ENCODE results near the gene ATP5PD.
A peak's percentile ranks its signal among the peaks of the same experiment; 100 is the strongest.

ATP5PD gene

DNA sequence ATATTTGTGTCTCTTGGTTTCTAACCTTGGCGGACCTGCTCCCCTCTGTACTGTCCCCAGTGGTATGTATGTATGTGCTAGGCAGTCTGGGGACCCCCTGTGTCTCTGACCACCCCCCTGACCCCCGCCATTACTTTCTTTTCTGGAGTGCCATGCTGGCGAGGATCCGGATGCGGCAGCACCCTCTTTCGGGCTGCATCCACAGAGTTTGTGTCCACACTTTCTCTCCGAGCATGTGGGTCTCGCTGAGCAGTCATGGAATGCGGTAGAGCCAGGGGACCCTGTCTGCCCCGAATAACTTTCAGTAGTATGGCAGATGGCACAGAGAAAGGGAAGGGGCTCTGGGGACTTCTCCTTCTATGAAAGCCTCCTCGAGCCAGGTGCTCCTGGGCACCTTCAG, 17.3 kb upstream of the ATP5PD start:
- Histone ChIP-seq H3K9me3 (ENCODE audit: insufficient read depth, low read depth, low read length) (no peaks in the 10 kb centered on the region), H3K9ac (ENCODE audit: low read depth, low read length) (no peak overlapping the region), H3K36me3 (ENCODE audit: insufficient read depth, low read length) (peaks cover 63% of the 10 kb centered on the region), H3K4me3 (ENCODE audit: low read length) (no peak overlapping the region), H3K27me3 (ENCODE audit: insufficient read depth, low read length) (no peaks in the 10 kb centered on the region), H3K4me1 (ENCODE audit: insufficient read depth, low read length) (no peaks in the 10 kb centered on the region), H3K27ac (ENCODE audit: low read depth, low read length) (no peak overlapping the region)
- WGBS = 96% methylated on average over 11 of the region's 11 CpGs

DNA sequence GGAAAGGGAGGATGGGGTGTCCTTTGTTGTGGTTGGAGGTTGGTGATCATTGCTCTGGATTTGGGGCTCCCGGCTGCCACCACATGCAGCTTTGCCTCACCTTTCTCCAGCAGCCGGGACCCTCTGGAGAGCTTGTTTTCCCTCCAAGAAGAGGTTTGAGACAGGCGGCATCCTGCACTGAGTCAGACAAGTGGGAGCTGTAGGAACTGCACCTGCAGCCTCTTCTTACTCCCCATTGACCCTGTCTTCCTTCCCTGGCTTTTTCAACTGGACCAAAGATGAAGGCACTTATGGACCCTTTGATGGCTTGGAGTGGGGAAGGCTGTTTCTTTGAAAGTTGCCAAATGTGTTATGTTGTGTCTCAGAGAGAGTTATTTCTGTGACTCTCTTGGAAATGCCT, 16.9 kb upstream of the ATP5PD start:
- Histone ChIP-seq H3K9ac (ENCODE audit: low read depth, low read length) (no peak overlapping the region), H3K36me3 (ENCODE audit: insufficient read depth, low read length) (peaks cover 63% of the 10 kb centered on the region), H3K27me3 (ENCODE audit: insufficient read depth, low read length) (no peaks in the 10 kb centered on the region), H3K4me3 (ENCODE audit: low read length) (no peak overlapping the region), H3K9me3 (ENCODE audit: insufficient read depth, low read depth, low read length) (no peaks in the 10 kb centered on the region), H3K4me1 (ENCODE audit: insufficient read depth, low read length) (no peaks in the 10 kb centered on the region), H3K27ac (ENCODE audit: low read depth, low read length) (no peak overlapping the region)
- 93% methylated on average over 3 of the region's 3 CpGs for WGBS

- Histone ChIP-seq H3K4me3 (ENCODE audit: low read length) (no peak overlapping the region), H3K9me3 (ENCODE audit: insufficient read depth, low read depth, low read length) (no peaks in the 10 kb centered on the region), H3K4me1 (ENCODE audit: insufficient read depth, low read length) (no peaks in the 10 kb centered on the region), H3K27me3 (ENCODE audit: insufficient read depth, low read length) (no peaks in the 10 kb centered on the region), H3K9ac (ENCODE audit: low read depth, low read length) (no peak overlapping the region), H3K36me3 (ENCODE audit: insufficient read depth, low read length) (peaks cover 63% of the 10 kb centered on the region), H3K27ac (ENCODE audit: low read depth, low read length) (no peak overlapping the region)
- WGBS = 95% methylated on average over 13 of the region's 13 CpGs
Measured at GRCh38 chr17:75063201-75063600, 16.4 kb upstream of the ATP5PD start.

DNA sequence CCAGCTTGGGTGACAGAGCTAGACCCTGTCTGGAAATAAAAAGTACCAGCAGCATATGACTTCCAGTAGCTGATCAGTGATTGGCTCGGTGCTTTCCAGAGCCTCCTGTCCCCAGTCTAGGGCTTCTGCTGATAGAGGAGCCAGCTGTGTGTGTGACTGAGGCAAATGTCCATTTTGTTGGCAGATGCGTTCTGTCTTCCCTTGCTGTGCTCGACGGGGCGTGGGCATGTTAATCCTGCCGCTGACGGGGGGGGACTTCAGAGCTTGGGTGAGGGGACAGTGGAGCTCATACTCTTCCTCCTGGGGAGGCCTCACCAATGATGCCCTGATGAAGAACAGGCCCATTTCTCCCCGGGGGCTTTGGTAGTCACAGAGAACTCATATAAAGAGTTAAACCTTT, 14.8 kb upstream of the ATP5PD start:
- Histone ChIP-seq H3K9me3 (ENCODE audit: insufficient read depth, low read depth, low read length) (no peaks in the 10 kb centered on the region), H3K36me3 (ENCODE audit: insufficient read depth, low read length) (peaks cover 73% of the 10 kb centered on the region), H3K27ac (ENCODE audit: low read depth, low read length) (no peak overlapping the region), H3K9ac (ENCODE audit: low read depth, low read length) (no peak overlapping the region), H3K4me1 (ENCODE audit: insufficient read depth, low read length) (no peaks in the 10 kb centered on the region), H3K27me3 (ENCODE audit: insufficient read depth, low read length) (no peaks in the 10 kb centered on the region), H3K4me3 (ENCODE audit: low read length) (no peak overlapping the region)
- 94% methylated on average over 8 of the region's 8 CpGs for WGBS

GRCh38 chr17:75061055-75061438, 14.3 kb upstream of the ATP5PD start:
- H3K36me3 ChIP-seq (ENCODE audit: insufficient read depth, low read length) = peaks cover 79% of the 10 kb centered on the region
- no peaks in the 10 kb centered on the region for H3K4me1 ChIP-seq (ENCODE audit: insufficient read depth, low read length)
- no peak overlapping the region for H3K9ac ChIP-seq (ENCODE audit: low read depth, low read length)
- H3K27ac ChIP-seq (ENCODE audit: low read depth, low read length) = no peak overlapping the region
- no peaks in the 10 kb centered on the region for H3K9me3 ChIP-seq (ENCODE audit: insufficient read depth, low read depth, low read length)
- WGBS = 96% methylated on average over 10 of the region's 10 CpGs
- no peak overlapping the region for H3K4me3 ChIP-seq (ENCODE audit: low read length)
- no peaks in the 10 kb centered on the region for H3K27me3 ChIP-seq (ENCODE audit: insufficient read depth, low read length)

DNA sequence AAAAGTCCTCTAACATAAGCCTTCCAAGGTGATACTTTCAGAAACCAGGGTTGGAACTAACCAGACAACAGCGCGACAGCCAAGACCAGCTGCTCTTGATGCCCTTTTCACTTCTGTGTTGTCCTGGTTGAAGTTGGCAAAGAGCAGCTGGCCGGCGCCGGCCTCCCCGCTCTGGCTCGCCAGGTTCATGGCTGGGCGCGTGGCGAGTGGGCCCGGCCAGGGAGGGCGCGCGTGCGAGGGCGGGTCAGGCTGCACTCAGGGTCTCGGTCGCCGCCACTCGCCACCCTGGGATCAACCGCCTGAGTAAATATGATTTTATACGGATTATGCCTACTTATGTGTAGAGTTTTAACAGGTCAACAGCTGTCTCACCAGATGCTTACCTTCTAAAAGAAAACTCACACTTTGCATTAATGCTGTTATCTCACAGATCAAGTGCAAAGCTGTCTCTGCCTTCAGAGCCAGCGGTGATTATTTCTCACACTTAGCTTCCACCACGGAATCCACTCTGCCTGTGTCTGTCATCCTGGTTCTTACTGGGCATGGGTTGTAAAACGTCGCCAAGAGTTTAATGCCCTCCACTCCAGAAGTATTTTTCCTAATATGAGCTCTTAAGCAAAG, 13.8 kb upstream of the ATP5PD start:
- H3K36me3 ChIP-seq (ENCODE audit: insufficient read depth, low read length) = peaks cover 84% of the 10 kb centered on the region
- H3K4me3 ChIP-seq (ENCODE audit: low read length) = no peak overlapping the region
- WGBS = 95% methylated on average over 26 of the region's 26 CpGs

DNA sequence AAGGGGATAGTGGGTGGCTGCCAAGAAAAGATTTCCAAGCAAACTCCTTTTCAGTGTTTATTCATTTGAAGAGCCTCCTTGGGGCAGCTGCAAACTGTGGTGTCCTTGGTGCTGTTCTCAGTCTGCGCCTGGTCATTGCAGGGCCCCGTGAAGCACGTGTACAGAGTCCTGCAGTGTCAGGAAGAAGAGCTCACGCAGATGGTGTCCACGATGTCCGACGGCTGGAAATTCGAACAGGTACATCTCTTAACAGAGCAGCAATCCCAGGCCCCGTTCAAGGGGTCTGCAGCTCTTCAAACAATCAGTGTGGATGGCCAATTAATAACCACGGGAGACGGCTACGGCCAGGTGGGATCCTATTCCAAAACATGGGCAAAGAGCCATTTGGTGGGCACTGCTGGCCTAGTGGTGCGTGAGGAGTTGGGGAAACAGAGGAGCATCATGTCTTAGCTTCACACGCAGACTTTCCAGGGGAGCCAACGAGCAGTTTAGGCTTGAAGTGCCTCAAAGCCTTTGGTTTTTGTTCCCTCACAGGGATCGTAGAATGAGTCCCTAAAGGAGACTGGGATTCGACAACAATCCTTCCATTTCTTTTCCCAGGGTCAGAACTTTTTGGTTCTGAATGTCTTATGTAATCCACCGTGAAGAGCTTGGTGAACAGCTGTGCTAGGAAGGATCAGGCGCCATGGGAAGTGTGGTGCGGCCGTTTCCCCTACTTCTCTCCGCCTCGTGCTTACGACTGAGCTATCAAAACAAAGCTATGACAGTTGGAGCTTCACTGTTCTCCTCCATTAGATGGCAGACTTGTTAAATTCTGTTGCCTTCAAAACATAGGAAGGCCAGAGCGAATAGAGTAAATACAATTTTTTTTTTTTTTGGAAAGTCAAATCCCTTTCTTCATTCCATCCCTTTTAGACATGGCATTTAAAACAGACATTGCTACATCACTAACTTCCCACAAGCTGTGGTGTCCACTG, 12.9 kb upstream of the ATP5PD start:
- no peak overlapping the region for H3K27ac ChIP-seq (ENCODE audit: low read depth, low read length)
- H3K36me3 ChIP-seq (ENCODE audit: insufficient read depth, low read length) = peaks cover 83% of the 10 kb centered on the region
- H3K9me3 ChIP-seq (ENCODE audit: insufficient read depth, low read depth, low read length) = no peaks in the 10 kb centered on the region
- H3K4me1 ChIP-seq (ENCODE audit: insufficient read depth, low read length) = no peaks in the 10 kb centered on the region
- H3K4me3 ChIP-seq (ENCODE audit: low read length) = no peak overlapping the region
- H3K9ac ChIP-seq (ENCODE audit: low read depth, low read length) = no peak overlapping the region
- WGBS = 93% methylated on average over 24 of the region's 25 CpGs
- H3K27me3 ChIP-seq (ENCODE audit: insufficient read depth, low read length) = no peaks in the 10 kb centered on the region

More for the DNA sequence above, 13.8 kb upstream of the ATP5PD start:
- H3K27ac ChIP-seq (ENCODE audit: low read depth, low read length) = no peak overlapping the region
- no peak overlapping the region for H3K9ac ChIP-seq (ENCODE audit: low read depth, low read length)
- H3K4me1 ChIP-seq (ENCODE audit: insufficient read depth, low read length) = no peaks in the 10 kb centered on the region
- H3K9me3 ChIP-seq (ENCODE audit: insufficient read depth, low read depth, low read length) = no peaks in the 10 kb centered on the region
- no peaks in the 10 kb centered on the region for H3K27me3 ChIP-seq (ENCODE audit: insufficient read depth, low read length)

DNA sequence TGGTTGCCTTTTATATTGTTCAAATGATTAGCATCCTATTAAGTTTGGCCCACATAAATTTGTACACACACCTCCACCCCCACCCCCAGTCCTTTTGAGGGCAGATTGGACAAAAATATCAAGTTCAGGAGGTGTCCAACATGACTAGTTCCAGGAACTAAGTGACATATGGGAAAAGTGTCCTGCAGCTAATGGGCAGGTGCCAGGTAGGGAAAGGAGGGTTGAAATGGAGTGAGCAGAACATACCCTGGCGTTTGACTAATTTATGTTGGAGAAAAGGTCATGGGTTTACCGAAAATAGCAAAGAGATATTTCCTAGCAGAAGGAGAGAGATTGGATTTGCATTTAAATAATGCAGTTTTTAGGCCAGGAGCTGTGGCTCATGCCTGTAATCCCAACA, 5.2 kb upstream of the ATP5PD start:
- 97% methylated on average over 2 of the region's 2 CpGs for WGBS
- H3K27me3 ChIP-seq (ENCODE audit: insufficient read depth, low read length) = no peaks in the 10 kb centered on the region
- H3K36me3 ChIP-seq (ENCODE audit: insufficient read depth, low read length) = peaks cover 70% of the 10 kb centered on the region
- H3K4me1 ChIP-seq (ENCODE audit: insufficient read depth, low read length) = peaks cover 4% of the 10 kb centered on the region
- H3K9me3 ChIP-seq (ENCODE audit: insufficient read depth, low read depth, low read length) = no peaks in the 10 kb centered on the region
- no peak overlapping the region for H3K4me3 ChIP-seq (ENCODE audit: low read length)
- no peak overlapping the region for H3K9ac ChIP-seq (ENCODE audit: low read depth, low read length)
- H3K27ac ChIP-seq (ENCODE audit: low read depth, low read length) = no peak overlapping the region

DNA sequence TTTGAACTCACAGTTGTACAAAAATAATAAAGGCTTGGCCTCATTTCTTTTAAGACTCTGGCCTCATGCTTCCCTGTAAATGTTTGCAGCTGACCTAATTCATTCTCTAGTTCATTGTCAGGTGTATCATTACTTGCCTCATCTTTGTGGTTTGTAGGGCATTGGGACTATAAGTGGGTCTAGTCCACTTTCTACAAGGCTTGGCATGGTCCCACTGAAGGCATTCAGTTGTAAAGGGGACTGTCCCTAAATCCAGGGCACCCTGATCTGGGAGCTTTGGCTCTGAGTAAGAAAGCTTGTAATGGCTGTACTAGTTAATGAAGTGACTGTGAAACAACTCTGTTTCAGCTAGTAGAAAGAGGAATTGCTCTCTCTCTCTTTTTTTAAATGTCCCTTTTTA, 2.9 kb upstream of the ATP5PD start:
- peaks cover 51% of the 10 kb centered on the region for H3K36me3 ChIP-seq (ENCODE audit: insufficient read depth, low read length)
- no peak overlapping the region for H3K4me3 ChIP-seq (ENCODE audit: low read length)
- H3K9ac ChIP-seq (ENCODE audit: low read depth, low read length) = no peak overlapping the region
- no peaks in the 10 kb centered on the region for H3K27me3 ChIP-seq (ENCODE audit: insufficient read depth, low read length)
- peaks cover 5% of the 10 kb centered on the region for H3K4me1 ChIP-seq (ENCODE audit: insufficient read depth, low read length)
- no peaks in the 10 kb centered on the region for H3K9me3 ChIP-seq (ENCODE audit: insufficient read depth, low read depth, low read length)
- H3K27ac ChIP-seq (ENCODE audit: low read depth, low read length) = no peak overlapping the region

GRCh38 chr17:75049057-75049456, 2.3 kb upstream of the ATP5PD start:
- Histone ChIP-seq H3K27me3 (ENCODE audit: insufficient read depth, low read length) (no peaks in the 10 kb centered on the region), H3K9me3 (ENCODE audit: insufficient read depth, low read depth, low read length) (no peaks in the 10 kb centered on the region), H3K27ac (ENCODE audit: low read depth, low read length) (no peak overlapping the region), H3K4me3 (ENCODE audit: low read length) (peak overlapping the region; percentile 97; the same call in 1 of the 2 replicates), H3K9ac (ENCODE audit: low read depth, low read length) (no peak overlapping the region), H3K4me1 (ENCODE audit: insufficient read depth, low read length) (peaks cover 9% of the 10 kb centered on the region), H3K36me3 (ENCODE audit: insufficient read depth, low read length) (peaks cover 47% of the 10 kb centered on the region)
- 95% methylated on average over 5 of the region's 5 CpGs for WGBS

DNA sequence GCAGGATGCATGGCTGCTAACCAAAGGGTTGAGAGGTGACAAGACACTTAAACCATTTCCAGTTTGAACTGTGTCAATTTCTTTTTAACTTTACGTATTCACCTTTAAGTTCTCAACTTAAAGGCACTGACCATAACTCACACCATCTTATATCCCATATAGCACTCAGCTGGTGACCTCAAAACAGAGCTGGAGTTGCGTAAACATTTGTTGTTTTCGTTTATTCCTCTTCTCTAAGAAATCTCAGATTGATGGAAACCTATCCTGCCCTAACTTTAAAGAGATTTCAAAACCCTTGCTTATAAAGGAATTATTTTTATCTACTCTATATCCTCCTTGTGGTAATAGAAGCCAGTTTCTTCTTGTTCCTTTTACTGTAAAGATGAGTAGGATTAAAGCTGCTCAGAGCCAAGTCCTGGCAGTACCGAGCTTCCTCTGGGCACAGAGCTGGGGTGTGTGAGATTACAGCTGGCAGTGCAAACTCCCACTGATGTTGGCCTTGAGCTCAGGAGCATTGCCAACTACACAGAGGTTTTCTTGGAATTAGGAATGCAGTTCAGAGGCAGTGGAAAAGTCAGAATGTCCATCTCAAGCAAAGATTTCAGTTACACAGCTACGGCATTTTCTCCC, 1.6 kb upstream of the ATP5PD start:
- Histone ChIP-seq H3K36me3 (ENCODE audit: insufficient read depth, low read length) (peaks cover 42% of the 10 kb centered on the region), H3K4me3 (ENCODE audit: low read length) (peak overlapping the region; percentile 97), H3K9me3 (ENCODE audit: insufficient read depth, low read depth, low read length) (no peaks in the 10 kb centered on the region), H3K4me1 (ENCODE audit: insufficient read depth, low read length) (peaks cover 14% of the 10 kb centered on the region), H3K27me3 (ENCODE audit: insufficient read depth, low read length) (no peaks in the 10 kb centered on the region), H3K27ac (ENCODE audit: low read depth, low read length) (no peak overlapping the region), H3K9ac (ENCODE audit: low read depth, low read length) (peak overlapping the region; percentile 87; the same call in 1 of the 2 replicates)
- 68% methylated on average over 5 of the region's 5 CpGs for WGBS
